ENCODE results near the gene FBXW5. TPM values are rescaled to one million over a fixed set of nuclear protein-coding genes. Genes with fewer than 3 reads are reported as not detected.

Gene FBXW5
- total and polyA plus RNA-seq, 2 donors (not counting 3 experiments of a cell fraction or from before 2014, with no cell fraction given): 97.3 to 151 TPM

GRCh38 chr9:136972743-136973142 lies 28.2 kb upstream of the FBXW5 start:
- dilution Hi-C loops (cut with MboI; ENCODE audit: extremely low pct_ligation_motif_present, low sequenced_read_pairs): no loop called here
- DNase-seq (ENCODE audit: low read depth, low spot score) (no peak), FAIRE-seq (no peak)
- Histone ChIP-seq H3K79me2 (ENCODE audit: control insufficient read depth, insufficient read depth, low read length) (no peaks in the 10 kb centered on the region), H3K4me1 (ENCODE audit: control insufficient read depth, extremely low read depth, insufficient read depth, low read length) (no peaks in the 10 kb centered on the region), H3K9me1 (replicated peaks; ENCODE audit: control insufficient read depth, extremely low read depth, insufficient read depth, low read length) (no peaks in the 10 kb centered on the region), H3K27ac (ENCODE audit: insufficient read depth, low read depth, low read length) (no peak overlapping the region), H3K36me3 (ENCODE audit: control insufficient read depth in 2 of 2, extremely low read depth in 1 of 2, insufficient read depth in 2 of 2, low read length in 2 of 2) (no peaks in the 10 kb centered on the region), H3K4me3 (replicated peaks in 1 of 3; ENCODE audit: insufficient read depth in 1 of 3, low read depth in 1 of 3, low read length in 3 of 3) (no peak overlapping the region), H3K9me3 (replicated peaks; ENCODE audit: control insufficient read depth, insufficient read depth, low read length) (no peaks in the 10 kb centered on the region), H3K27me3 (ENCODE audit: control insufficient read depth in 2 of 2, insufficient read depth in 2 of 2, low read length in 2 of 2) (no peaks in the 10 kb centered on the region), H3K4me2 (ENCODE audit: insufficient read depth, low read length) (no peak overlapping the region), H3K9ac (replicated peaks; ENCODE audit: extremely low read depth, insufficient read depth, low read length) (no peak overlapping the region), H4K20me1 (replicated peaks; ENCODE audit: control insufficient read depth, extremely low read depth, insufficient read depth, low read length) (no peaks in the 10 kb centered on the region), H2AFZ (ENCODE audit: low read depth, low read length) (no peak overlapping the region)
- intact Hi-C loops (cut with micrococcal nuclease): no loop called here
- no TSS peak for BruUV-seq (replicated peaks)
- CTCF ChIA-PET: no interaction called here
- TF ChIP-seq POLR2A (IDR thresholded peaks at IDR 0.05; ENCODE audit: low read depth, low read length) (no peak), EZH2 (IDR thresholded peaks at IDR 0.05; ENCODE audit: borderline replicate concordance, low read depth, low read length, severe bottlenecking) (no peak), GATA2 (IDR thresholded peaks at IDR 0.05; ENCODE audit: insufficient read depth, insufficient read length, low read depth, low read length) (no peak), FOS (IDR thresholded peaks at IDR 0.05; ENCODE audit: borderline replicate concordance, insufficient read depth, low read length) (no peak), JUN (IDR thresholded peaks at IDR 0.05; ENCODE audit: borderline replicate concordance, insufficient read depth, insufficient read length, low read depth) (no peak), POLR2AphosphoS5 (IDR thresholded peaks at IDR 0.05; ENCODE audit: insufficient read depth, low read depth, low read length) (no peak), MYC (IDR thresholded peaks at IDR 0.05; ENCODE audit: low read depth, low read length) (no peak)
- TF ChIP-seq, protein P1, sequence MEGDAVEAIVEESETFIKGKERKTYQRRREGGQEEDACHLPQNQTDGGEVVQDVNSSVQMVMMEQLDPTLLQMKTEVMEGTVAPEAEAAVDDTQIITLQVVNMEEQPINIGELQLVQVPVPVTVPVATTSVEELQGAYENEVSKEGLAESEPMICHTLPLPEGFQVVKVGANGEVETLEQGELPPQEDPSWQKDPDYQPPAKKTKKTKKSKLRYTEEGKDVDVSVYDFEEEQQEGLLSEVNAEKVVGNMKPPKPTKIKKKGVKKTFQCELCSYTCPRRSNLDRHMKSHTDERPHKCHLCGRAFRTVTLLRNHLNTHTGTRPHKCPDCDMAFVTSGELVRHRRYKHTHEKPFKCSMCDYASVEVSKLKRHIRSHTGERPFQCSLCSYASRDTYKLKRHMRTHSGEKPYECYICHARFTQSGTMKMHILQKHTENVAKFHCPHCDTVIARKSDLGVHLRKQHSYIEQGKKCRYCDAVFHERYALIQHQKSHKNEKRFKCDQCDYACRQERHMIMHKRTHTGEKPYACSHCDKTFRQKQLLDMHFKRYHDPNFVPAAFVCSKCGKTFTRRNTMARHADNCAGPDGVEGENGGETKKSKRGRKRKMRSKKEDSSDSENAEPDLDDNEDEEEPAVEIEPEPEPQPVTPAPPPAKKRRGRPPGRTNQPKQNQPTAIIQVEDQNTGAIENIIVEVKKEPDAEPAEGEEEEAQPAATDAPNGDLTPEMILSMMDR (IDR thresholded peaks at IDR 0.05; ENCODE audit: extremely low read depth in 1 of 2, insufficient read depth in 1 of 2, low read depth in 1 of 2, low read length in 2 of 2): no peak
- TF ChIP-seq, protein P2, sequence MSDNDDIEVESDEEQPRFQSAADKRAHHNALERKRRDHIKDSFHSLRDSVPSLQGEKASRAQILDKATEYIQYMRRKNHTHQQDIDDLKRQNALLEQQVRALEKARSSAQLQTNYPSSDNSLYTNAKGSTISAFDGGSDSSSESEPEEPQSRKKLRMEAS (IDR thresholded peaks at IDR 0.05; ENCODE audit: insufficient read depth, insufficient read length): no peak
- POLR2A ChIA-PET: no interaction called here

Measured in endothelial cell of umbilical vein (primary cell).